Fibroblast of skin of right quadriceps (primary cell): ENCODE results near the gene DNAL1.

Experiments used
- DNase-seq: peaks from one replicate; pipeline ENCODE4 v3.0.0-alpha.2; 2013

Gene DNAL1

DNA sequence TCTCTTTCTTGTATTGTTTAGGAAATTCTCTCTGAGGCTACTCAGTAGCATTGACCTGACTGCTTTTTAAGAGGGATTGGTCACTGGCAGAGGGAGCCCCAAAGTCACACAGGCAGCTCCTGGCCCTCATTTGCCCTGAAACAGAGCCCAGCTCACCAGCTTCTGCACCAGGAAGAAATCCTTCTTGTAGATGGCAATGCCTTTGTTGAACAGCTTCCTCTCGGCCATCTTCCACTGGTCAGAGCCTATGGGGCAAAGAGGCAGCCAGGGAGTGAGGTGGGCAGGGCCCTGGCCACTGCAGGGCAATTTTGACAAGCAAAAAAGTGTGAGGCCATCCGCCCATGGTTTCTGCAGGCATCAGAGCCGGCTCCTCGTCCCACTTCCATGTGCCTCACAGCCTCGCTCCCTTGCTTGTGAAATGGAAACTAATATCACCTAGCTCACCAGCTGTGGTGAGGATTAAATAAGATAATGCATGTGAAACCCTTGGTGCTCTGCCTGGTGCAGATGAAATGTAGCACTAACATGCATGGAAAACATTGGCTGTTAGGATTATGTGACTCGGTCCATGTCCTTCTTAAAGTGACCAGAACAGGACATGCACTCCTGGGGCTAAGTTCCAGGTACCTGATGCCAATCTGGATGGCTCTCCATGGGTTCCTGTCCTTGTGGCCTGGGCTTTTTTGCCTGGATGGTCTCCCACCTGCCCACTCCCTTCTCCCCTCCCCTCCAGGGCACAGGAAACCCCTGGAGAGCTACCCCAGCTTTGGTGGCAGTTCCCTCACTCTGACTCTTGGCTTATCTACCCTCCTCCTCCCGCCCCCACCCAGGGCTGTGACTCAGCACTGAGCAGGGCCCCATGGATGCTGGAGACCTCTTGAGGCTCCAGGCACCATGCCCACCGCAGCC is 80.6 kb downstream of the DNAL1 start:
- DNase-seq = no peak

DNA sequence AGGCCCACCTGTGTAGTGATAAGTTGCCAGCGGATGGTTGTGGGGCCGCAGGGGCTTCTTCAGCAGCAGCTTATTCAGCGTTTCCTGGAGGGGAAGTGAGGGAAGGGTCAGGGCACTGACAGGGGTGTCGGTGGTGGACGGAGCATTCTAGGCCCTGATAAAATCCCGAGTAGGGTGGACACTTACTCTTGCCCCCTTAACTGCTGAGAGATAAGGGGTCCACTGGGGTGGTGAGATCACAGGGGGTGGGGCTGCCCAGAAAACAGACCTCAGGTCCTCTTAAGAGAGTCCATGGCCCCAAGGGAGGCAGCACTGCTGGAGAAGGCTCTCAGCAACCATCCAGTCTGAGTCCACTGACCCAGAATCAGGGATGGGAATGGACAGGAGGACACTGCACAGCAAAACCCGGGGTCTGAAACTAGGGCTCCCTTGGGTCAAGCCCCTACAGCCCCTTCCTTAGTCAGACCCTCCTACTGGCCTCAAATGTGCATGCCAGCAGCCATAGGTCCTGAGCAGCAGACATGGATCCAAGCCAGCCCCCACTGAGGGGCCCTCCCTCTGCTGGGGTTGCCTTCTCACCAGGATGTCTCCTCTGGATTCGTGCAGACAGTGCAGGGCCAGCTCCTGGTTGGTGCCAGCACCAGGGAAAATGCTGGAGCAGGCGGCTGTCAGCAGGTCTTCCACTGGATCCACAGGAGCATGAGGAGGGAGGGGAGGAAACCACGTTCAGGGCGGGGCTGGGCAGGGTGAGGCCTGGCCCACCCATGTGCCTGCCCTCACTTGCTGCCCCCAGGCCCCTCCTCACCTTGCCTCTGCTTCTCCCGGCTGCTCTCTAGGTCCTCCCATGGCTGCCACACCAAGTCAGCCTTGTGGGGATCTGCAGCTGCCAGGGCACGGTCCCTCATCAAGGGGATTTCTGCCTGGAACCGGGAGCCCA is 81.5 kb downstream of the DNAL1 start:
- DNase-seq = no peak

- DNase-seq = no peak
Observed at GRCh38 chr14:73727166-73727565, 82.4 kb downstream of the DNAL1 start.

- DNase-seq = no peak
Observed at GRCh38 chr14:73728717-73729330, 84.0 kb downstream of the DNAL1 start.

DNA sequence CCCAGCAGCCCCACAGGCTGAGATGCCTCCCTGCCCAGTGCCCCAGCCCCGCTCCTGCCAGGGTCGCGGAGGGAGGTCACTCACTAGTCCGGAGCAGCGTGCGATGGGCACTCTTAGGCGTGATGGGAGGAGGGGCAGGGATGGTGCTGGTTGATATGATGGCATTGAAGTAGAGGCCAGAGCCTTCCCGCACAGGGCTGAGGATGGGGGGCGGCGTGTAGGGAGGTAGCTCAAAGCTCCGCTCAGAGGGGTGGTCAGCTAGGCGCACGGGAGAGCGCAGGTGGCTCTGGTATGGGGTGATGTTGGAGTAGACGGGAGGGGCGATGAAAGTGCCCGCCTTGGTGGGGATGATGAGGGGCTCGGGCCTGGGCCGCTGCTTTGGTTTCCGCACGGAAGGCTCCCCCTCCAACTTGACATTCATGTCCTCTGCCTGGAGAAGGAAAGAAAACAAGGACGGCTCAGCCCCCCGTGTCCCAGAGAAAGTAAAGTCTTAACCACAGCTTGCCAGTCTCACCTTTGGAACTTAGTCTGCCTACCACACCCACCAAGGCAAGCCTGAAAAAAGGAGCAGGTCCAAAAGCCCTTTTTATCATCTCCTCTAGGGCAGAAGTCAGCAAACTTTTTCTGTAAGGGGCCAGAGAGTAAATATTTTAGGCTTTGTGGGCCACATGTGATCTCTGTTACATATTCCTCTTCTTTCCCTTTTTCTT is 84.9 kb downstream of the DNAL1 start:
- no peak for DNase-seq

- no peak for DNase-seq
Observed at GRCh38 chr14:73731111-73731510, 86.3 kb downstream of the DNAL1 start.

DNA sequence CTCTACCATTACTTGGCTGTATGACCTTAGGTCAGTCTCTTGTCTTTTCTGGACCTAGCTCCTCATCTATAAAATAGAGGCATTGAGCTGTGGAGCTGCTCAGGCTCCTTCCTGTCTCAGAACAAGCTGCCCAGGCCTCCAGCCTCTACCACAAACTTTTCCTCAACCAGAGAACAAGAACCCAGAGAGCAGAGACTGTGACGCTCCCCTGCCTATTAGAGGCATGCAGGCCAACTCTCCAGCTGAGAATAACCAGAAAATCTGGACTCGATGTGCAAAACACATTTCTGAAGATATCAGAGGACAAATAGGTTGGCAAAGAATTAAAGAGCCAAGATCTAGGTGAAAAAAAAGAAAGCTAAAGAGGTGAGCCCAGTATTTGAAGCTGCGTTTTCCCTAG is 87.2 kb downstream of the DNAL1 start:
- DNase-seq = no peak

DNA sequence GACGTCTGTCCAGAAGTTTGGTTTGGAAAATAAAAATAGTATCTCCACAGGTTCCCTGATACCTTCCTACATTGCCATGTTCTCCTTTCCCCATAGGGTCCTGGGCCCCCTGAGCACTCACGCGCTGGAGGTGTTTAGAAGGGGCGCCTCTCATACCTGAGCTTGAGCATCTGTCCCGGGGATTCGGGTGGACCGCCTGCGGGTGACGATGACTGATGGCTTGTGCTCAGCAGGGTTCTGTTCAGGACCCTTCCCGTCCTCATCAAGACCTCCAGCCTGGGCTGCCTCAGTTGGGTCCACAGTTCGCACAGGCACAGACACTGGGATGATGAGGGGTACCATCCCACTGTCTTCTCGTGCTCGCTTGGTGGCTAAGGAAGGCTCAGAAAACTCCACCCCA is 92.1 kb downstream of the DNAL1 start:
- DNase-seq = no peak

DNA sequence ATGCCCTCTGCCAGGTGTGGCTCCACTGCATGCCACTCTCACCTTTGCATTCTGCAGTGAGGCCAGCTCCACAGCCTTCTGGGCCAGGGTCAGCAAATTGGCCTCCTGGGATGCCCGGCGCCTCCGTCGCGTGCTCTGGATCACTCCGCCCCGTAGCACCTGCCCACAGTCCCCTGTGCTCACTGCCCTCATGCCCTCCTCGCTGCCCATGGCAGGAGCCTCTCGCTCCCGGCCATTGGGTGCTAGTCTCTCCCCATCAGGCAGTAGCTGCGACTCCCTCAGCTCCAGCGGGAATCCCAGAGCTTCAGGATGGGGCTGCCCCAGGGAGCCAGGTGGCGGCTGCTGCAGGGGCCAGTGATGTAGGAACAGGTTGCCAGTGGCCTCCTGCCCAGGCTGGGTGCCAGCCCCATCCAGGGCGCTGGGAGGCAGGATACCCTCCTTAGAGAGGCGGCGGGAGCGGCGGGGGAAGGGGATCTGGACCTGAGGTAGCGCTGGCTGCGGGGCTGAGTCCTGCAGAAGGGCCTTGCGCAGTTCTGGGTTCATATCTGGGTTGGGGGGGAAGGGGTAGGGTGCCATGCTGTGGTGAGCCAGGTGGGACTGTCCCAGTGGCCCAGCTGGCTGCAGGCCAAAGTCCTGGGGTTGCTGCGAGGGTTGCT is 93.9 kb downstream of the DNAL1 start:
- no peak for DNase-seq

- no peak for DNase-seq
Observed at GRCh38 chr14:73739174-73739898, 94.5 kb downstream of the DNAL1 start.

DNA sequence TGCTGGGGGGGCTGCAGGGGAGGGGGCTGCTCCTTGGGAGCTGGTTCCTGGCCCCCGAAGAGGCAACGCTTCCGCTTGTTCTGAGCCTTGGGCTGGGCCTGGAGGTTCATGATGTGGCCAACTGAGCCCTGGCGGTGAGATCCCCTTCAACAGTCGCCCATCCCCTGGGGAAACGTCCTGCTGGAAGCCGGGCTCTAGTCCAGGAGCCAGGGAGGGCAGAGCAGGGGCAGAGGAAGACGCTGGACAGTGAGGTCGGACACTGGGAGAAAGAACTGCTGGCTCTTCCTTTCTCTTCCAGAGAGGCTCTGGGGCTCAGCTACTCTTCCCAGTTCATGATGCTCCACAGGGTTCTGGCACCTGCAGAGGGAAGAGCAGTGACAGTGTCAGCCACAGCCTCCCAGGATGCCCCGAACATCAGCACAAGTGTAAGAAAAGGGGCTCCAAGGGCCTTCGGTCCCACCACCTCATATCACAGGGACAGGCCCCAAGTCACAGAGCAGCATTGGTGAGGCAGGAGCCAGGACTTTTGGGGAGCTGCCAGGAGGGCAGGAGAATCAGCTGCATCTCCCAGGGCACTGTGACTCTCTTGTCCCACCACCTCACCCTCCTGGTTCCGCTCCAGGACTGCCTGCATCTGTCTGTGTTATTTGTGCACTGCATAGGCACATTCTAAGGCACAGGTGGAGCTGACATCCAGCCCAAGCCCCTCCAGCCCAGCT is 95.3 kb downstream of the DNAL1 start:
- no peak for DNase-seq

- DNase-seq = no peak
Observed at GRCh38 chr14:73740618-73741326, 96.0 kb downstream of the DNAL1 start.

GRCh38 chr14:73741386-73741875 is 96.6 kb downstream of the DNAL1 start:
- DNase-seq = peak; percentile 69

- peak; percentile 32 for DNase-seq
Observed at GRCh38 chr14:73741876-73742519, 97.2 kb downstream of the DNAL1 start.

- no peak for DNase-seq
Observed at GRCh38 chr14:73742520-73743238, 97.9 kb downstream of the DNAL1 start.

DNA sequence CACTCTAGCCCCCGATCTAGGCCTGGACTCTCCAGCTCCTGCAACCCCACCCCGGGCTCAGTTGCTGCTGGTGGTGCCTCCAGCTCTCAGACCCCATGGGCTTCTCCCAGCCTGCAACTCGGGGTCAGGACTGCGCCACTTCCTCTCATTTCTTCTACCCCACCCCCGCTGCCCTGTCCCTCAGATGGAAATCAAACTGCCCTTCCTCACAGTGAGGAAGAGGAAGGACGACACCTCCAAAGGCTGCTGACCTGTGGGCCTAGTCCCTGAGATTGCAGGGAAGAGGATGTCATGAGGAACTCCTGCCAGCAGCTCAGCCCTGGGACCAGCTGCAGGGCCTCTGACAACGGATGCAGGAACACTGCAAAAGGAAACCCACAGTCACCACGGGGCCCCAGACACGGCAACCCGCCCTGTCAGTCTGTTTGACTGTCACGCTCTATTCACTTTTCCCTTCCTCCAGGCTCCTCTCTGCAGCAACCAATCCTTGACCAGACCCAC is 98.7 kb downstream of the DNAL1 start:
- peak; percentile 28 for DNase-seq

DNA sequence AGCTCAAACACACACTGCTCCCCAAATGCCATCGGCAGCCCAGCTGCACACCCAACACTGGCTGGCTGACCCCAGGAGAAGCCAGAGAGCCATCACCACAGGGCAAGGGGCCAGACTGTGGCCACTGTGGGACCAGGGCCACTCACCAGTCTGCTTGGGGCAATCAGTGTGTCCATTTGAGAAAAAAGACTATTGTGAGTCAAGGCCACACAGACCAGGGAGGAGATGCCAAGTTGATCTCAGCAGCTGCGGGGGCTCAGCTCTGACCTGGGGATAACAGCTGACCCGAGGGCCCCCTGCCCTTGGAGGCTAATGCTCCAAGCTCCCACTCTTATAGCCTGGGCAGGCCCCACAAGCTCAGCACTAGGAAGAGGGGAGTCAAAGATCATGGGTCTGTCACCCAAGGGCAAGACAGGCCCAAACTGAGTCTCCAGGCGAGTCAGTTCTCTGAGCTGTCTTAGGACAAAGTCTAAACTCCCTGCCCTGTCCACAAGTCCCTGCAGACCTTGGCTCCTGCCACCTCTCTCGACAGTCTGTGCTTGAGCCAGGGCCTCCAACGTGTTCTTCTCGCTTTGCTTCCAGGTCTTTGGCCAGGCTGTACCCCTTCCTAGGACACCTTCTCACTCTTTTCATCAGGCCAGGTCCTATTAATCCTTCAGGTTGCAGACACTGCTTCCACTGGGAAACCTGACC is 99.5 kb downstream of the DNAL1 start:
- DNase-seq = no peak
